Measurements from ENCODE around the gene ELP4. TPM values are rescaled to one million over a fixed set of nuclear protein-coding genes. Genes with fewer than 3 reads are reported as not detected.
"Not testable (repeated sequence)": the region's sequence is repeated elsewhere in the genome, so short reads cannot be mapped to it uniquely, and the experiment has no call there.

The ELP4 gene
- total RNA-seq, 2 donors from 2014 or later, result 22.7 to 30.0 TPM

DNA sequence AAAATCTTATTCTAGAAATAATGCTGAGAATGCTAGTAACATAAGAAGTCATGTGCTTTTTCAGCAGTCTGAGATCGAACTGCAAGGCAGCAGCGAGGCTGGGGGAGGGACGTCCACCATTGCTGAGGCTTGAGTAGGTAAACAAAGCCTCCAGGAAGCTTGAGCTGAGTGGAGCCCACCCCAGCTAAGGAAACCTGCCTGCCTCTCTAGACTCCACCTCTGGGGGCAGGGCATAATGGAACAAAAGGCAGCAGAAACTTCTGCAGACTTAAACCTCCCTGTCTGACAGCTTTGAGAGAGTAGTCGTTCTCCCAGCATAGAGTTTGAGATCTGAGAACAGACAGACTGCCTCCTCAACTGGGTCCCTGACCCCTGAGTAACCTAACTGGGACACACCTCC lies 64.6 kb downstream of the ELP4 start:
- not testable (repeated sequence) for ATAC-seq (replicated peaks in 1 of 2)
- H3K36me3 Mint-ChIP-seq (ENCODE audit: insufficient read depth in 2 of 2), result peaks cover 9 to 13% of the 10 kb centered on the region in 2 donors

DNA sequence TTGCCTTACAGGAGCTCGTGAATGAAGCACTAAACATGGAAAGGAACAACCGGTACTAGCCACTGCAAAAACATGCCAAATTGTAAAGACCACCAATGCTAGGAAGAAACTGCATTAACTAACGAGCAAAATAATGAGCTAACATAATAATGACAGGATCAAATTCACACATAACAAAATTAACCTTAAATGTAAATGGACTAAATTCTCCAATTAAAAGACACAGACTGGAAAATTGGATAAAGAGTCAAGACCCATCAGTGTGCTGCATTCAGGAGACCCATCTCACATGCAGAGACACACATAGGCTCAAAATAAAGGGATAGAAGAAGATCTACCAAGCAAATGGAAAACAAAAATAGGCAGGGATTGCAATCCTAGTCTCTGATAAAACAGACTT lies 66.2 kb downstream of the ELP4 start:
- not testable (repeated sequence) for H3K27ac Mint-ChIP-seq; DNase-seq; H3K4me1 Mint-ChIP-seq (ENCODE audit: low read depth); H3K27me3 Mint-ChIP-seq (ENCODE audit: low read depth); ATAC-seq (replicated peaks in 1 of 2); H3K4me3 Mint-ChIP-seq
- peaks cover 13 to 18% of the 10 kb centered on the region in 2 donors for H3K9me3 Mint-ChIP-seq
- H3K36me3 Mint-ChIP-seq (ENCODE audit: insufficient read depth in 2 of 2), result peaks cover 9 to 13% of the 10 kb centered on the region in 2 donors

More for the DNA sequence above, 64.6 kb downstream of the ELP4 start:
- H3K27ac Mint-ChIP-seq; H3K4me3 Mint-ChIP-seq; H3K27me3 Mint-ChIP-seq (ENCODE audit: low read depth); DNase-seq; H3K4me1 Mint-ChIP-seq (ENCODE audit: low read depth): not testable (repeated sequence)
- peaks cover 16 to 17% of the 10 kb centered on the region in 2 donors for H3K9me3 Mint-ChIP-seq

DNA sequence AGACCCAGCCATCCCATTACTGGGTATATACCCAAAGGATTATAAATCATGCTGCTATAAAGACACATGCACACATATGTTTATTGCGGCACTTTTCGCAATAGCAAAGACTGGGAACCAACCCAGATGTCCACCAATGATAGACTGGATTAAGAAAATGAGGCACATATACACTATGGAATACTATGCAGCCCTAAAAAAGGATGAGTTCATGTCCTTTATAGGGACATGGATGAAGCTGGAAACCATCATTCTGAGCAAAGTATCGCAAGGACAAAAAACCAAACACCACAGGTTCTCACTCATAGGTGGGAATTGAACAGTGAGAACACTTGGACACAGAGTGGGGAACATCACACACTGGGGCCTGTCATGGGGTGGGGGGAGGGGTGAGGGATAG lies 69.8 kb downstream of the ELP4 start:
- not testable (repeated sequence) for ATAC-seq (replicated peaks in 1 of 2); H3K4me1 Mint-ChIP-seq (ENCODE audit: low read depth); H3K27ac Mint-ChIP-seq; DNase-seq; H3K4me3 Mint-ChIP-seq; H3K27me3 Mint-ChIP-seq (ENCODE audit: low read depth)
- Mint-ChIP-seq H3K36me3 (ENCODE audit: insufficient read depth in 2 of 2) (peaks cover 5 to 11% of the 10 kb centered on the region in 2 donors), H3K9me3 (peaks cover 11 to 18% of the 10 kb centered on the region in 2 donors)

DNA sequence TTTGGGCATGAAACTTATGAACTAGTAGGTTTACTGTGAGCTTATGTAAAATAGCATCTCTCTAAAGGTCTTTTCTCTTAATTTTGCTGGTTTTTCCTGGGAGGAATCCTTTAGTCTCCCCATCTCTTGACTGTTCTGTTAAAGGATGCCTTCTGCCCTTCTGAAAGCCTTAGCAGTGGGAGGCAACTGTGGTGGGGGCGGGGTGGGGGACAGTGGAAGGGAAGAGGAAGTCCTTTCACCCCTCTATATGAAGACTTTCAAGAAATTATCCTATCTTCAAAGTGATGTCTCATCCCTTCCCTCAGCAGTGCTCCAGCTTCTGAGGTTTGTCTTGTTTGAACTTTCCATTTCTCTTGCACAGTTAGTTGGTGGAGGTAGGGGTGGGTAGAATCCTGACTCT lies 73.1 kb downstream of the ELP4 start:
- Mint-ChIP-seq H3K4me3 (no peak overlapping the region), H3K27ac (no peak overlapping the region), H3K4me1 (ENCODE audit: low read depth) (no peaks in the 10 kb centered on the region), H3K27me3 (ENCODE audit: low read depth) (no peaks in the 10 kb centered on the region), H3K36me3 (ENCODE audit: insufficient read depth in 2 of 2) (peaks cover 2 to 3% of the 10 kb centered on the region in 2 donors), H3K9me3 (peaks cover 0 to 5% of the 10 kb centered on the region in 2 donors)
- no peak for DNase-seq
- ATAC-seq (replicated peaks in 1 of 2), result no peak

- Mint-ChIP-seq H3K9me3 (no peaks in the 10 kb centered on the region), H3K27ac (no peak overlapping the region), H3K4me3 (no peak overlapping the region), H3K27me3 (ENCODE audit: low read depth) (no peaks in the 10 kb centered on the region), H3K36me3 (ENCODE audit: insufficient read depth in 2 of 2) (peaks cover 0 to 6% of the 10 kb centered on the region in 2 donors), H3K4me1 (ENCODE audit: low read depth) (no peaks in the 10 kb centered on the region)
- ATAC-seq (replicated peaks in 1 of 2) (no peak), DNase-seq (no peak)
These were observed 88.9 kb downstream of the ELP4 start for GRCh38 chr11:31598454-31598853.

GRCh38 chr11:31601635-31602282 lies 92.2 kb downstream of the ELP4 start:
- H3K9me3 Mint-ChIP-seq, result no peaks in the 10 kb centered on the region
- ATAC-seq (replicated peaks in 1 of 2) (no peak), DNase-seq (no peak)
- H3K27ac Mint-ChIP-seq, result no peak overlapping the region
- no peaks in the 10 kb centered on the region for H3K4me1 Mint-ChIP-seq (ENCODE audit: low read depth)
- no peak overlapping the region for H3K4me3 Mint-ChIP-seq
- H3K27me3 Mint-ChIP-seq (ENCODE audit: low read depth), result no peaks in the 10 kb centered on the region
- H3K36me3 Mint-ChIP-seq (ENCODE audit: insufficient read depth in 2 of 2), result peaks cover 0 to 6% of the 10 kb centered on the region in 2 donors

GRCh38 chr11:31606893-31607292 lies 97.3 kb downstream of the ELP4 start:
- Mint-ChIP-seq H3K4me1 (ENCODE audit: low read depth) (no peaks in the 10 kb centered on the region), H3K9me3 (no peaks in the 10 kb centered on the region), H3K4me3 (no peak overlapping the region), H3K27me3 (ENCODE audit: low read depth) (no peaks in the 10 kb centered on the region), H3K27ac (no peak overlapping the region), H3K36me3 (ENCODE audit: insufficient read depth in 2 of 2) (peaks cover 2% of the 10 kb centered on the region in 2 donors)
- ATAC-seq (replicated peaks in 1 of 2) (no peak), DNase-seq (no peak)

GRCh38 chr11:31607914-31608313 lies 98.3 kb downstream of the ELP4 start:
- ATAC-seq (replicated peaks in 1 of 2) (no peak), DNase-seq (no peak)
- Mint-ChIP-seq H3K36me3 (ENCODE audit: insufficient read depth in 2 of 2) (peaks cover 2% of the 10 kb centered on the region in 2 donors), H3K27me3 (ENCODE audit: low read depth) (no peaks in the 10 kb centered on the region), H3K4me3 (no peak overlapping the region), H3K4me1 (ENCODE audit: low read depth) (no peaks in the 10 kb centered on the region), H3K9me3 (no peaks in the 10 kb centered on the region), H3K27ac (no peak overlapping the region)

DNA sequence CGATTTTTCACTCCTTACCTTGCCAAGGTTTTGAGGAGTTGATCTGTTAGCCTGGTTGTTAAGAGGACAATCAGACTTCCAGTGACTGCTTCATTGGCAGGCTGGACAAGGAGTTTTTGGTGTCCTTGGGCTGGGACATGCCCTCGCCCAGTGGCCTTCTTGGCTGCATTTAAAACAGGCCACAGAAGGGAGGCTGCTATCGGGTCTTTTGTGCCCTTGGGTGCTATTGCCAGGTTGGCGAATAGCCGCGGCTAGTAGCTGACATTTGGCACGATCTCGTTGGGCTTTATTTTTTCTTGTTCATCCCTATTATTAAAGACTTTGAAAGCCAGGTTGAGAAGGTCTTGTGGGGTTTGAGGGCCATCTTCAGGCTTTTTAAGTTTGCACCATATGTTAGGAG lies 99.4 kb downstream of the ELP4 start:
- no peak overlapping the region for H3K4me3 Mint-ChIP-seq
- H3K9me3 Mint-ChIP-seq, result no peaks in the 10 kb centered on the region
- no peak for ATAC-seq (replicated peaks in 1 of 2)
- no peaks in the 10 kb centered on the region for H3K4me1 Mint-ChIP-seq (ENCODE audit: low read depth)
- H3K27ac Mint-ChIP-seq, result no peak overlapping the region
- peaks cover 2% of the 10 kb centered on the region in 2 donors for H3K36me3 Mint-ChIP-seq (ENCODE audit: insufficient read depth in 2 of 2)
- no peak for DNase-seq
- H3K27me3 Mint-ChIP-seq (ENCODE audit: low read depth), result no peaks in the 10 kb centered on the region

DNA sequence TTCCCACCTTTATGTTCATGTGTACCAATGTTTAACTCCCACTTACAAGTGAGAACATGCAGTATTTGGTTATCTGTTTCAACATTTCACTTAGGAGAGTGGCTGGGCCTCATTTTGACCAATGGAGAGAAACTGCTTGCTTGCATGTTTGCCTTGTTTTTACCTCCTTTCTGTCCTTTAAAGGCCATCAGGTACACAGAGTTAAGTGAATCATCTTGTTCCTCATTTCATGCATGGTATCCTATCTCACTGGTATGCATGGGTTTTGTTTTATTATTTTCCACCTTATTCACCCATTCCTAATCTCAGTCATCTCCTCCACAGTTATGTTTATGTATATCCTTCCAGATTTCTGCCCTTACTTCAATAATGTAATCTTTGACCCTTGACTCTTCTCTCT lies 101.0 kb downstream of the ELP4 start:
- Mint-ChIP-seq H3K27ac (no peak overlapping the region), H3K4me1 (ENCODE audit: low read depth) (no peaks in the 10 kb centered on the region)

DNA sequence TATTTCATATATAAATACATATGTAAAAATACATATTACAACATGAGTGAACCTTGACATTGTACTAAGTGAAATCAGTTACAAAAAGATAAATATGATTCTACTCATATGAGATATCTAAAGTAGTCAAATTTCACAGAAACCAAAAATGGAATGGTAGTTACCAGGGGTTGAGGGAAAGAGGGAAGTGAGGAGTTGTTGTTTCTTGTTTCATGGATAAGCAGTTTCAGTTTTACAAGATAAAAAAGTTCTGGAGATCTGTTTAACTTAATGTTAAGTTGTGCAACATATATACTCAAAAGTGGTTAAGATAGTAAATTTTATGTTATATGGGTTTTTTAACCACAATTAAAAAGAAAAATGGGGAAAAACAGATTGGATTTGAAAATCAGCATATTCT lies 107.7 kb downstream of the ELP4 start:
- Mint-ChIP-seq H3K36me3 (ENCODE audit: insufficient read depth in 2 of 2) (peaks cover 0 to 4% of the 10 kb centered on the region in 2 donors), H3K4me3 (no peak overlapping the region)
- no peak for ATAC-seq (replicated peaks in 1 of 2)

More for the DNA sequence above, 101.0 kb downstream of the ELP4 start:
- no peak overlapping the region for H3K4me3 Mint-ChIP-seq
- DNase-seq, result no peak
- H3K9me3 Mint-ChIP-seq, result no peaks in the 10 kb centered on the region
- H3K36me3 Mint-ChIP-seq (ENCODE audit: insufficient read depth in 2 of 2), result peaks cover 2% of the 10 kb centered on the region in 2 donors
- ATAC-seq (replicated peaks in 1 of 2), result no peak
- H3K27me3 Mint-ChIP-seq (ENCODE audit: low read depth), result no peaks in the 10 kb centered on the region

DNA sequence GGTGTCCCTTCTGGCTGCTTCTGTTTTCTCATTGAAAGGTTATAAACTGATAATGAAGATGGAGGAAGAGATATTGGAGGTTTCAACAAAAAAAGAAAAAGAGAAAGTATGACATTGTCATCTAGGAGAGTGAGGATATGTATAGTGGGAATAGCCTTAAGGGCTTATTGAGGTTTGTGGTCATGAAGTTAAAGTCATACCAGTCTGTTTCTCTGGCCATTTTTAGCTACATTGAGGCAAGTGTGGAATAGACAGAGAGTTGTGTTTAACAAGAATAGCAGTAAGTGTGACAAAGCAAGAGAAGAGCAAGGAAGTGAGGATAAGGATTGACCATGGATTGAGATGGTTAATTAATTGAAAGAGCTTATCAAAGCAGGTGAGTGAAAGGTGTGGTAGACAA lies 110.4 kb downstream of the ELP4 start:
- Mint-ChIP-seq H3K9me3 (no peaks in the 10 kb centered on the region), H3K27ac (no peak overlapping the region), H3K27me3 (ENCODE audit: low read depth) (no peaks in the 10 kb centered on the region), H3K36me3 (ENCODE audit: insufficient read depth in 2 of 2) (peaks cover 0 to 4% of the 10 kb centered on the region in 2 donors), H3K4me1 (ENCODE audit: low read depth) (peaks cover 9% of the 10 kb centered on the region), H3K4me3 (no peak overlapping the region)
- ATAC-seq (replicated peaks in 1 of 2), result peak in 1 of 2 donors; percentile 17
- DNase-seq, result no peak

More for the DNA sequence above, 107.7 kb downstream of the ELP4 start:
- no peak for DNase-seq
- H3K27ac Mint-ChIP-seq, result no peak overlapping the region
- H3K27me3 Mint-ChIP-seq (ENCODE audit: low read depth), result no peaks in the 10 kb centered on the region
- peaks cover 9% of the 10 kb centered on the region for H3K4me1 Mint-ChIP-seq (ENCODE audit: low read depth)
- H3K9me3 Mint-ChIP-seq, result no peaks in the 10 kb centered on the region

GRCh38 chr11:31620434-31620833 lies 110.9 kb downstream of the ELP4 start:
- no peaks in the 10 kb centered on the region for H3K27me3 Mint-ChIP-seq (ENCODE audit: low read depth)
- no peaks in the 10 kb centered on the region for H3K9me3 Mint-ChIP-seq
- H3K36me3 Mint-ChIP-seq (ENCODE audit: insufficient read depth in 2 of 2), result peaks cover 0 to 4% of the 10 kb centered on the region in 2 donors
- H3K4me1 Mint-ChIP-seq (ENCODE audit: low read depth), result peaks cover 9% of the 10 kb centered on the region
- ATAC-seq (replicated peaks in 1 of 2) (peak; percentile 13 to 45), DNase-seq (no peak)
- no peak overlapping the region for H3K4me3 Mint-ChIP-seq
- H3K27ac Mint-ChIP-seq, result no peak overlapping the region

GRCh38 chr11:31625868-31626267 lies 116.3 kb downstream of the ELP4 start:
- H3K27ac Mint-ChIP-seq, result no peak overlapping the region
- H3K27me3 Mint-ChIP-seq (ENCODE audit: low read depth), result no peaks in the 10 kb centered on the region
- ATAC-seq (replicated peaks in 1 of 2), result no peak
- DNase-seq, result no peak
- H3K9me3 Mint-ChIP-seq, result no peaks in the 10 kb centered on the region
- no peaks in the 10 kb centered on the region for H3K36me3 Mint-ChIP-seq (ENCODE audit: insufficient read depth in 2 of 2)
- H3K4me1 Mint-ChIP-seq (ENCODE audit: low read depth), result no peaks in the 10 kb centered on the region
- H3K4me3 Mint-ChIP-seq, result no peak overlapping the region

All from activated T-cell treated with anti-CD3 and anti-CD28 coated beads, Interleukin-2, amount 50 U/mL, for 72 hours (primary cell).